Neural cell (in vitro differentiated cells): ENCODE measurements around the gene CAMK2G.

Experiments
- POLR2AphosphoS5 ChIP-seq: IDR thresholded peaks from 2 replicates; pipeline ENCODE4 v1.6.1; 2012
- TF ChIP-seq, protein P1 (sequence below): fragments of 450-650 bp; IDR thresholded peaks from 2 replicates; pipeline ENCODE4 v1.5.1; 2014; ENCODE audit warnings: antibody characterized with exemption, mild to moderate bottlenecking, moderate library complexity; ENCODE audit not compliant: poor library complexity, severe bottlenecking

DNA sequence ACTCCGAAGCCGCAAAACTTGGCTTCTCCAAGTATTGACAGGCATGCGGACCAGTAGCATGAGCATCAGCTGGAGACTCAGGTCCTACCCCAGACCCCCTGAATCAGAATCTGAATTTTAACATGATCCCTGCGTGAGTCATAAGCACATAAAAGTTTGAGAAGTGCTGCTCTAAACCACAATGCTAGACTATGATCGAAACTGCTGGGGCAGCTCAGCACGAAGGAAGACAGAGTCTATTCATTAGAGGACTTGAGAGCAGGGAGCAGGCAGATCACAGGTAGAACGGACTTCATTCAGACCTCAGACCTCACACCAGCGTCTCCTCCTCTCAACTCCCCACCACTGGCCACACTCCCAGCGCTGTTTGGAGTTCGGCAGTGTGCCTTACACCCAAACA, 16.9 kb downstream of the CAMK2G start:
- TF ChIP-seq, protein P1, sequence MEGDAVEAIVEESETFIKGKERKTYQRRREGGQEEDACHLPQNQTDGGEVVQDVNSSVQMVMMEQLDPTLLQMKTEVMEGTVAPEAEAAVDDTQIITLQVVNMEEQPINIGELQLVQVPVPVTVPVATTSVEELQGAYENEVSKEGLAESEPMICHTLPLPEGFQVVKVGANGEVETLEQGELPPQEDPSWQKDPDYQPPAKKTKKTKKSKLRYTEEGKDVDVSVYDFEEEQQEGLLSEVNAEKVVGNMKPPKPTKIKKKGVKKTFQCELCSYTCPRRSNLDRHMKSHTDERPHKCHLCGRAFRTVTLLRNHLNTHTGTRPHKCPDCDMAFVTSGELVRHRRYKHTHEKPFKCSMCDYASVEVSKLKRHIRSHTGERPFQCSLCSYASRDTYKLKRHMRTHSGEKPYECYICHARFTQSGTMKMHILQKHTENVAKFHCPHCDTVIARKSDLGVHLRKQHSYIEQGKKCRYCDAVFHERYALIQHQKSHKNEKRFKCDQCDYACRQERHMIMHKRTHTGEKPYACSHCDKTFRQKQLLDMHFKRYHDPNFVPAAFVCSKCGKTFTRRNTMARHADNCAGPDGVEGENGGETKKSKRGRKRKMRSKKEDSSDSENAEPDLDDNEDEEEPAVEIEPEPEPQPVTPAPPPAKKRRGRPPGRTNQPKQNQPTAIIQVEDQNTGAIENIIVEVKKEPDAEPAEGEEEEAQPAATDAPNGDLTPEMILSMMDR = no peak
- no peak for TF ChIP-seq POLR2AphosphoS5
